ENCODE data around the gene ZNF296.

The ZNF296 gene

DNA sequence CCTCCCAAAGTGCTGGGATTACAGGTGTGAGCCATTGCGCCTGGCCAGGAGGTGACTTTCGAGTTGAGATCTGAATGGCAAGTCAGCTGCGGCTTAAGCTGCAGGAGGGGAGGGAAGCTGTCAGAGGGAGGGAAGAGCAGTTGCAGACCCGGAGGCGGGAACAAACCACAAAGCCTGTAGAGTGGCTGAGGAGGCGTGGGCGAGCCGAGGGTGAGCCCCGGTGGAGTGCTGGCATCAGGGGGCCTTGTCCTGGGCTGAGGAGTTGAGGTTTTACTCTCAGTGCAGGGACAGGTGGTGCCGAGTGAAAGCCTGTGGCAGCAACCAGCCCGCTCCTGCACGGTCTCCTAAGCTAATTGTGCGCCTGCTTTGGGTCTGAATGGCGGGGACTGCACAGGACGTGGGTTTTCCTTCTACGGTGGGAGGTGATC, 40.9 kb upstream of the ZNF296 start:
- no peak overlapping the region for H2AFZ ChIP-seq (ENCODE audit: low read depth, low read length, severe bottlenecking)
- no peaks in the 10 kb centered on the region for H3K9me2 ChIP-seq (replicated peaks; ENCODE audit: insufficient read depth, low read length)
- H3K79me2 ChIP-seq (ENCODE audit: insufficient read depth, low read length), result peaks cover 50% of the 10 kb centered on the region; the same call in 1 of the 2 replicates
- H3K4me3 ChIP-seq (ENCODE audit: insufficient read depth, low read length, poor library complexity, severe bottlenecking), result no peak overlapping the region
- H3F3A ChIP-seq (ENCODE audit: insufficient read depth), result 0 out of 2 replicates have a peak, but pooled peaks cover 7% of the 10 kb centered on the region
- peaks cover 7% of the 10 kb centered on the region for H4K20me1 ChIP-seq (ENCODE audit: low read depth, low read length)
- no peak overlapping the region for H3K4me2 ChIP-seq (ENCODE audit: low read depth, low read length, poor library complexity, severe bottlenecking)
- H3K27ac ChIP-seq (ENCODE audit: low read depth, low read length), result no peak overlapping the region; the same call in 1 of the 2 replicates
- no peaks in the 10 kb centered on the region for H3K9me3 ChIP-seq (ENCODE audit: insufficient read depth, low read length)
- H3K27me3 ChIP-seq (ENCODE audit: low read length), result no peaks in the 10 kb centered on the region
- no peak overlapping the region for H3K9ac ChIP-seq (ENCODE audit: low read length)
- TF ChIP-seq EZH2phosphoT487 (conservative IDR thresholded peaks at IDR 0.05; ENCODE audit: low read length), result no peak
- TF ChIP-seq CTCF (IDR thresholded peaks at IDR 0.05; ENCODE audit: insufficient read depth, low read length, poor library complexity, severe bottlenecking), result no peak
- no peaks in the 10 kb centered on the region for H3K36me3 ChIP-seq (ENCODE audit: low read length)

DNA sequence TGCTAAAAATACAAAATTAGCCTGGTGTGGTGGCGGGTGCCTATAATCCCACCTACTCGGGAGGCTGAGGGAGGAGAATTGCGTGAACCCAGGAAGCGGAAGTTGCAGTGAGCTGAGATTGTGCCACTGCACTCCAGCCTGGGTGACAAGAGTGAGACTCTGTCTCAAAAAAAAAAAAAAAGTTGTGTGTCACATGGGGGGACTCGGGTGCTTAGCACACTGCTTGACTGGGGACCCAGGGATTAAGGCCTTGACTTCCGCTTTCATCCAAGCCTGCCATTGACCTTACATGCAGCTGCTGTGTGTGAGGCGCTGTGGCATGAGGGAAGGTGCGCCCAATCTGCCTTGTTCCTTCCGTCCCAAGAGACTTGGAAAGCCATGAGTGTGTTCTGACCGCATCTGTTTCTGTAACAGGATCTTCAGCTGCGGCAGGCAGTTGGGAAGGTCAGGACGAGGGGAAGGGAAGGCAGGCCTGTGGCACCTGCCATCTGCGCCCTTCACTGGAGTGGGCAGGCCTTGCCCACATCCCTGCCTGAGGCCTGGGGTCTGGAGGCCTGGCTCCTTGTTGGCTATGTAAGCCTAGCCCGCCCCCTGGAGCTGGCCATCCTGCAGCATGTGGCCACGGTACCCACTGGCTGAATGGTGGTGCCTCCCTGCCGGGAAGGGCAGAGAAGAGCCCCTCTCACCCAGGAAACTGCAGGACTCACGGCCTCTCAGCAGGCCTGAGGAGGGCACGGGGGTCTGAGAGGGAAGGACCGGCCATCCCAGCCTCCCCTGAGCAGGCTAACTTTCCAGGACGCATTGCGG, 39.7 kb upstream of the ZNF296 start:
- no peak overlapping the region for H3K4me3 ChIP-seq (ENCODE audit: insufficient read depth, low read length, poor library complexity, severe bottlenecking)
- H3K27ac ChIP-seq (ENCODE audit: low read depth, low read length), result no peak overlapping the region
- peaks cover 7% of the 10 kb centered on the region for H4K20me1 ChIP-seq (ENCODE audit: low read depth, low read length)

GRCh38 chr19:45114116-45114515, 37.8 kb upstream of the ZNF296 start:
- H3K27me3 ChIP-seq (ENCODE audit: low read length), result no peaks in the 10 kb centered on the region
- 0 out of 2 replicates have a peak, but pooled peaks cover 7% of the 10 kb centered on the region for H3F3A ChIP-seq (ENCODE audit: insufficient read depth)
- peaks cover 59% of the 10 kb centered on the region for H3K79me2 ChIP-seq (ENCODE audit: insufficient read depth, low read length)
- H3K36me3 ChIP-seq (ENCODE audit: low read length), result no peaks in the 10 kb centered on the region
- no peak overlapping the region for H3K4me2 ChIP-seq (ENCODE audit: low read depth, low read length, poor library complexity, severe bottlenecking)
- no peak overlapping the region for H2AFZ ChIP-seq (ENCODE audit: low read depth, low read length, severe bottlenecking)
- H3K9me2 ChIP-seq (replicated peaks; ENCODE audit: insufficient read depth, low read length), result no peaks in the 10 kb centered on the region
- no peaks in the 10 kb centered on the region for H3K9me3 ChIP-seq (ENCODE audit: insufficient read depth, low read length)
- no peak overlapping the region for H3K9ac ChIP-seq (ENCODE audit: low read length)
- TF ChIP-seq EZH2phosphoT487 (conservative IDR thresholded peaks at IDR 0.05; ENCODE audit: low read length), result no peak
- TF ChIP-seq CTCF (IDR thresholded peaks at IDR 0.05; ENCODE audit: insufficient read depth, low read length, poor library complexity, severe bottlenecking), result no peak
- H4K20me1 ChIP-seq (ENCODE audit: low read depth, low read length), result peaks cover under 1% of the 10 kb centered on the region; the same call in 1 of the 2 replicates
- no peak overlapping the region for H3K4me3 ChIP-seq (ENCODE audit: insufficient read depth, low read length, poor library complexity, severe bottlenecking)
- H3K27ac ChIP-seq (ENCODE audit: low read depth, low read length), result no peak overlapping the region

More for the DNA sequence above, 39.7 kb upstream of the ZNF296 start:
- Histone ChIP-seq H3K27me3 (ENCODE audit: low read length) (no peaks in the 10 kb centered on the region), H3K9ac (ENCODE audit: low read length) (no peak overlapping the region), H3K36me3 (ENCODE audit: low read length) (no peaks in the 10 kb centered on the region), H3K79me2 (ENCODE audit: insufficient read depth, low read length) (peaks cover 53% of the 10 kb centered on the region; the same call in 1 of the 2 replicates), H3F3A (ENCODE audit: insufficient read depth) (0 out of 2 replicates have a peak, but pooled peaks cover 7% of the 10 kb centered on the region), H3K9me3 (ENCODE audit: insufficient read depth, low read length) (no peaks in the 10 kb centered on the region), H3K4me2 (ENCODE audit: low read depth, low read length, poor library complexity, severe bottlenecking) (no peak overlapping the region), H2AFZ (ENCODE audit: low read depth, low read length, severe bottlenecking) (no peak overlapping the region), H3K9me2 (replicated peaks; ENCODE audit: insufficient read depth, low read length) (no peaks in the 10 kb centered on the region)
- TF ChIP-seq CTCF (IDR thresholded peaks at IDR 0.05; ENCODE audit: insufficient read depth, low read length, poor library complexity, severe bottlenecking), result no peak
- no peak for TF ChIP-seq EZH2phosphoT487 (conservative IDR thresholded peaks at IDR 0.05; ENCODE audit: low read length)
